K562 (cell line): Measurements from ENCODE around the gene GRIA3. TPM values are rescaled to one million over a fixed set of nuclear protein-coding genes. Genes with fewer than 3 reads are reported as not detected.

Experiments used
- ATAC-seq: fragments of 200-7000 bp; cut with Tn5 transposase; 3 replicates; pipeline ENCODE4 v1.9.1; 2020; ENCODE audit warnings: moderate library complexity
- BruUV-seq: library from RNA; stranded (reverse); fragments of 400-500 nt; replicated peaks from 2 replicates; lab custom pipeline; 2021; lab: Mats Ljungman, UMichigan
- CTCF ChIA-PET: fragments of 300-600 bp; formaldehyde crosslinking; extraction: SDS; loops from one replicate; lab custom pipeline; 2021; ENCODE audit warnings: low intra/inter-chr PET ratio; lab: Yijun Ruan, JAX
- POLR2A ChIA-PET: fragments of 300-600, 350-650 bp; sonication (Branson Sonifier 250); formaldehyde crosslinking; extraction: SDS; loops from one replicate; lab custom pipeline; 2021; ENCODE audit warnings: antibody characterized with exemption, inconsistent platforms; lab: Yijun Ruan, JAX
- DNase-seq, 4 experiments: peaks; one replicate each; pipeline versions ENCODE4 v3.0.0 to v3.0.0-alpha.2; 2011 to 2018; ENCODE audit warnings: low spot score in 3 of 4, mixed read lengths in 3 of 4; ENCODE audit errors: extremely low read depth in 1 of 4
- FAIRE-seq: peaks from 2 replicates; lab custom pipeline; 2011; peaks lifted over from hg19 to GRCh38; lab: Jason Lieb, UNC
- H2AFZ ChIP-seq: 2 replicates; pipeline ENCODE4 v1.6.0; 2011; ENCODE audit warnings: low read depth, low read length, control low read depth, inconsistent platforms
- H3K27ac ChIP-seq: fragments of 200-600 bp; 3 replicates; pipeline ENCODE4 v1.8.0; 2011; ENCODE audit warnings: low read depth, mild to moderate bottlenecking, control low read depth, inconsistent platforms, low read length, moderate library complexity, mixed read lengths; ENCODE audit errors: extremely low read depth
- H3K27me3 ChIP-seq, 2 experiments: fragments of 300-600 bp in 1 of 2; 2 replicates in 1 of 2; 3 replicates in 1 of 2; pipeline versions ENCODE4 v1.6.0 to v1.8.0; 2011; ENCODE audit warnings: inconsistent platforms in 2 of 2, low read length in 2 of 2, mild to moderate bottlenecking in 1 of 2, mixed read lengths in 1 of 2, moderate library complexity in 1 of 2; ENCODE audit not compliant: control insufficient read depth in 2 of 2, insufficient read depth in 2 of 2
- H3K36me3 ChIP-seq: fragments of 300-600 bp; 3 replicates; pipeline ENCODE4 v1.8.0; 2011; ENCODE audit warnings: mild to moderate bottlenecking, low read length, inconsistent platforms; ENCODE audit not compliant: control insufficient read depth, insufficient read depth
- H3K4me1 ChIP-seq, 2 experiments: fragments of 200-600 bp in 1 of 2; replicated peaks in 1 of 2; 2 replicates in 1 of 2; 3 replicates in 1 of 2; pipeline versions ENCODE4 v1.5.1 to v1.8.0; 2011; ENCODE audit warnings: inconsistent platforms in 2 of 2, low read length in 2 of 2, mild to moderate bottlenecking in 1 of 2, mixed read lengths in 1 of 2, moderate library complexity in 1 of 2; ENCODE audit not compliant: control insufficient read depth in 2 of 2, insufficient read depth in 2 of 2
- H3K4me2 ChIP-seq: 2 replicates; pipeline ENCODE4 v1.6.1; 2011; ENCODE audit warnings: low read length, control low read depth, inconsistent platforms, mixed read lengths; ENCODE audit not compliant: insufficient read depth
- H3K4me3 ChIP-seq: fragments of 200-600 bp; sonication (generic), shearing (Covaris generic); 2 replicates; pipeline ENCODE4 v1.5.1; 2016; ENCODE audit warnings: control low read depth, inconsistent platforms
- H3K79me2 ChIP-seq: fragments of 200-600 bp; 3 replicates; pipeline ENCODE4 v1.8.0; 2011; ENCODE audit warnings: low read length, inconsistent platforms; ENCODE audit not compliant: control insufficient read depth, insufficient read depth
- H3K9ac ChIP-seq, 2 experiments: 2 replicates each; pipeline versions ENCODE4 v1.6.0 to v1.6.1; 2011; ENCODE audit warnings: low read depth in 2 of 2, low read length in 2 of 2, control low read depth in 1 of 2, inconsistent platforms in 1 of 2, mild to moderate bottlenecking in 1 of 2, mixed read lengths in 1 of 2; ENCODE audit not compliant: insufficient read depth in 1 of 2
- H3K9me1 ChIP-seq: one replicate; pipeline ENCODE4 v1.6.0; 2011; ENCODE audit warnings: inconsistent platforms, mild to moderate bottlenecking, low read length, moderate library complexity; ENCODE audit not compliant: control insufficient read depth, insufficient read depth
- H3K9me3 ChIP-seq: replicated peaks from 2 replicates; pipeline ENCODE4 v1.5.1; 2011; ENCODE audit warnings: low read depth, low read length, inconsistent platforms; ENCODE audit not compliant: control insufficient read depth, insufficient read depth
- H4K20me1 ChIP-seq: replicated peaks from 2 replicates; pipeline ENCODE4 v1.6.1; 2011; ENCODE audit warnings: low read length, inconsistent platforms, mixed read lengths; ENCODE audit not compliant: control insufficient read depth, insufficient read depth
- FOSL1 ChIP-seq: fragments of 200-800 bp; sonication (Bioruptor generic); conservative IDR thresholded peaks from 2 replicates; pipeline ENCODE4 v1.6.1; 2016; ENCODE audit warnings: missing genetic modification characterization, missing compliant biosample characterization
- HIVEP1 ChIP-seq: fragments of 250-450 bp; sonication (Bioruptor Pico); IDR thresholded peaks from 2 replicates; pipeline ENCODE4 v1.4.0; 2020; ENCODE audit warnings: mild to moderate bottlenecking
- KLF16 ChIP-seq: IDR thresholded peaks from 2 replicates; pipeline ENCODE4 v1.6.1; 2016; ENCODE audit warnings: antibody characterized with exemption
- LARP7 ChIP-seq: fragments of 450-650 bp; IDR thresholded peaks from 2 replicates; pipeline ENCODE4 v1.6.1; 2016
- MEF2D ChIP-seq: conservative IDR thresholded peaks from 2 replicates; pipeline ENCODE4 v1.6.1; 2016; ENCODE audit warnings: low read depth, missing genetic modification characterization, missing compliant biosample characterization
- RBBP5 ChIP-seq: fragments of 200-600 bp; sonication (generic); IDR thresholded peaks from 2 replicates; pipeline ENCODE4 v1.6.1; 2012; ENCODE audit warnings: borderline replicate concordance, mild to moderate bottlenecking, low read length, control low read depth, inconsistent platforms; ENCODE audit not compliant: insufficient read depth, poor library complexity, severe bottlenecking
- SMAD1 ChIP-seq: fragments of 150-350 bp; IDR thresholded peaks from 2 replicates; pipeline ENCODE4 v1.6.1; 2014; ENCODE audit warnings: low read length, low read depth; ENCODE audit not compliant: partially characterized antibody
- TEAD1 ChIP-seq, 2 experiments: fragments of 450-650 bp in 1 of 2; sonication (generic) in 1 of 2; formaldehyde crosslinking; IDR thresholded peaks; 2 replicates each; pipeline versions ENCODE4 v1.4.0 to v1.8.0; 2020 to 2022; ENCODE audit warnings: mild to moderate bottlenecking in 2 of 2, missing genetic modification reagents in 1 of 2
- ZKSCAN1 ChIP-seq: fragments of 150-350 bp; IDR thresholded peaks from 2 replicates; pipeline ENCODE4 v1.6.1; 2016; ENCODE audit warnings: low read depth, low read length
- ZNF212 ChIP-seq: fragments of 450-650 bp; formaldehyde crosslinking; IDR thresholded peaks from 2 replicates; pipeline ENCODE4 v1.4.0; 2020; ENCODE audit warnings: mild to moderate bottlenecking
- ZNF79 ChIP-seq: fragments of 250-450 bp; sonication (Bioruptor Pico); IDR thresholded peaks from 2 replicates; pipeline ENCODE4 v1.4.0; 2020; ENCODE audit warnings: low read depth, mild to moderate bottlenecking, moderate library complexity
- in situ Hi-C: fragments of 300-500 bp; cut with MboI; formaldehyde crosslinking; loops from 4 replicates; pipeline ENCODE4 v1.15.0; 2018; ENCODE audit warnings: inconsistent platforms, mixed read lengths
- intact Hi-C: fragments of 100-400 bp; cut with micrococcal nuclease; formaldehyde crosslinking; loops from 2 replicates; pipeline ENCODE4 v1.14.2; 2022
- polyA plus RNA-seq, 8 experiments: library from polyadenylated mRNA; depleted of rRNA in 4 of 8; stranded (reverse) in 5 of 8; unstranded in 3 of 8; fragments of >200 nt; fragmentation: Nextera tagmentation in 2 of 8; fragmentation: Illumina TruSeq in 1 of 8; extraction: Ambion mirVana in 2 of 8; extraction: Trizol in 1 of 8; gene quantifications; 2 replicates each; pipeline versions ENCODE4 v1.2.1 to v1.2.3, GENCODE V29; 2011 to 2014; ENCODE audit warnings: inconsistent platforms in 1 of 8, missing spikeins in 1 of 8
- total RNA-seq, 7 experiments: library from RNA; depleted of rRNA in 6 of 7; stranded (reverse); fragments of >200 nt in 6 of 7; fragmentation: Illumina TruSeq in 2 of 7; extraction: Trizol in 2 of 7; gene quantifications; 2 replicates each; pipeline versions ENCODE4 v1.2.1 to v1.2.3, GENCODE V29; 2011 to 2021; ENCODE audit warnings: low replicate concordance in 1 of 7
- TF ChIP-seq, protein P1 (sequence below), 2 experiments: IDR thresholded peaks; 2 replicates each; pipeline ENCODE4 v1.6.1; 2012; ENCODE audit warnings: improper control_type of control experiment in 2 of 2, low read depth in 2 of 2, low read length in 2 of 2, borderline replicate concordance in 1 of 2
- TF ChIP-seq, protein P2 (sequence below): fragments of 450-650 bp; IDR thresholded peaks from 2 replicates; pipeline ENCODE4 v1.6.1; 2018; ENCODE audit warnings: mild to moderate bottlenecking, low read depth; ENCODE audit not compliant: partially characterized antibody

The GRIA3 gene
- total and polyA plus RNA-seq, 9 of the 15 experiments (the other 6 are each of a cell fraction or from before 2014, with no cell fraction given), result 0.10 TPM; not detected in 8

- Histone ChIP-seq H3K4me3 (no peak overlapping the region), H3K9me3 (no peaks in the 10 kb centered on the region), H2AFZ (no peak overlapping the region), H3K4me1 (no peaks in the 10 kb centered on the region), H3K36me3 (no peaks in the 10 kb centered on the region), H3K27me3 (no peaks in the 10 kb centered on the region), H3K9me1 (no peaks in the 10 kb centered on the region), H3K79me2 (no peaks in the 10 kb centered on the region), H3K4me2 (no peak overlapping the region), H4K20me1 (no peaks in the 10 kb centered on the region), H3K27ac (no peak overlapping the region), H3K9ac (no peak overlapping the region)
- intact Hi-C loops (no loop called here), in situ Hi-C loops (no loop called here)
- BruUV-seq, result no TSS peak
- no peak for ATAC-seq
- TF ChIP-seq RBBP5, result no peak
- TF ChIP-seq KLF16, result no peak
- TF ChIP-seq, protein P1, sequence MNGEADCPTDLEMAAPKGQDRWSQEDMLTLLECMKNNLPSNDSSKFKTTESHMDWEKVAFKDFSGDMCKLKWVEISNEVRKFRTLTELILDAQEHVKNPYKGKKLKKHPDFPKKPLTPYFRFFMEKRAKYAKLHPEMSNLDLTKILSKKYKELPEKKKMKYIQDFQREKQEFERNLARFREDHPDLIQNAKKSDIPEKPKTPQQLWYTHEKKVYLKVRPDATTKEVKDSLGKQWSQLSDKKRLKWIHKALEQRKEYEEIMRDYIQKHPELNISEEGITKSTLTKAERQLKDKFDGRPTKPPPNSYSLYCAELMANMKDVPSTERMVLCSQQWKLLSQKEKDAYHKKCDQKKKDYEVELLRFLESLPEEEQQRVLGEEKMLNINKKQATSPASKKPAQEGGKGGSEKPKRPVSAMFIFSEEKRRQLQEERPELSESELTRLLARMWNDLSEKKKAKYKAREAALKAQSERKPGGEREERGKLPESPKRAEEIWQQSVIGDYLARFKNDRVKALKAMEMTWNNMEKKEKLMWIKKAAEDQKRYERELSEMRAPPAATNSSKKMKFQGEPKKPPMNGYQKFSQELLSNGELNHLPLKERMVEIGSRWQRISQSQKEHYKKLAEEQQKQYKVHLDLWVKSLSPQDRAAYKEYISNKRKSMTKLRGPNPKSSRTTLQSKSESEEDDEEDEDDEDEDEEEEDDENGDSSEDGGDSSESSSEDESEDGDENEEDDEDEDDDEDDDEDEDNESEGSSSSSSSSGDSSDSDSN (IDR thresholded peaks at IDR 0.05; ENCODE audit: borderline replicate concordance in 1 of 2, low read depth in 2 of 2, low read length in 2 of 2), result no peak
- no peak for TF ChIP-seq ZNF212 (CRISPR knock-in tag)
- TF ChIP-seq, protein P2, sequence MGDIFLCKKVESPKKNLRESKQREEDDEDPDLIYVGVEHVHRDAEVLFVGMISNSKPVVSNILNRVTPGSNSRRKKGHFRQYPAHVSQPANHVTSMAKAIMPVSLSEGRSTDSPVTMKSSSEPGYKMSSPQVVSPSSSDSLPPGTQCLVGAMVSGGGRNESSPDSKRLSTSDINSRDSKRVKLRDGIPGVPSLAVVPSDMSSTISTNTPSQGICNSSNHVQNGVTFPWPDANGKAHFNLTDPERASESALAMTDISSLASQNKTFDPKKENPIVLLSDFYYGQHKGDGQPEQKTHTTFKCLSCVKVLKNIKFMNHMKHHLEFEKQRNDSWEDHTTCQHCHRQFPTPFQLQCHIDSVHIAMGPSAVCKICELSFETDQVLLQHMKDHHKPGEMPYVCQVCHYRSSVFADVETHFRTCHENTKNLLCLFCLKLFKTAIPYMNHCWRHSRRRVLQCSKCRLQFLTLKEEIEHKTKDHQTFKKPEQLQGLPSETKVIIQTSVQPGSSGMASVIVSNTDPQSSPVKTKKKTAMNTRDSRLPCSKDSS, result no peak
- TF ChIP-seq ZNF79 (CRISPR knock-in tag), result no peak
- TF ChIP-seq TEAD1 (CRISPR knock-in tag; IDR thresholded peaks at IDR 0.05), result no peak
- TF ChIP-seq LARP7, result no peak
- no peak for TF ChIP-seq ZKSCAN1
- no peak for TF ChIP-seq SMAD1
- no peak for TF ChIP-seq FOSL1 (tag)
- no peak for TF ChIP-seq HIVEP1
- no peak for TF ChIP-seq MEF2D
- CTCF ChIA-PET, result interaction anchor here (0.6 to 2.1 kb wide), 2 partner anchors 32 to 247 kb away, joined by 3 to 9 read pairs; no protein-coding TSS in a partner anchor
- no peak for DNase-seq
- no peak for FAIRE-seq
- POLR2A ChIA-PET, result interaction anchor here (1.2 kb wide), 1 partner anchor 247 kb away, joined by 3 read pairs; no protein-coding TSS in a partner anchor
Observed at GRCh38 chrX:123175366-123176122, 8.5 kb upstream of the GRIA3 start.
